Inflammatory macrophage treated with lipopolysaccharide for 1 hour (primary cell): ENCODE measurements around the gene THRSP.
A peak's percentile ranks its signal among the peaks of the same experiment; 100 is the strongest.
"Not testable (repeated sequence)": the region's sequence is repeated elsewhere in the genome, so short reads cannot be mapped to it uniquely, and the experiment has no call there.

Source experiments
- DNase-seq, 2 donors: peaks; one replicate each; pipeline ENCODE4 v3.0.0-alpha.2; 2020 to 2022

THRSP gene

GRCh38 chr11:78039919-78040671, 23.6 kb upstream of the THRSP start:
- DNase-seq = peak; percentile 19 to 23

- no peak for DNase-seq
Observed at GRCh38 chr11:78040691-78041379, 22.8 kb upstream of the THRSP start.

GRCh38 chr11:78041380-78041719, 22.3 kb upstream of the THRSP start:
- not testable (repeated sequence) for DNase-seq

DNA sequence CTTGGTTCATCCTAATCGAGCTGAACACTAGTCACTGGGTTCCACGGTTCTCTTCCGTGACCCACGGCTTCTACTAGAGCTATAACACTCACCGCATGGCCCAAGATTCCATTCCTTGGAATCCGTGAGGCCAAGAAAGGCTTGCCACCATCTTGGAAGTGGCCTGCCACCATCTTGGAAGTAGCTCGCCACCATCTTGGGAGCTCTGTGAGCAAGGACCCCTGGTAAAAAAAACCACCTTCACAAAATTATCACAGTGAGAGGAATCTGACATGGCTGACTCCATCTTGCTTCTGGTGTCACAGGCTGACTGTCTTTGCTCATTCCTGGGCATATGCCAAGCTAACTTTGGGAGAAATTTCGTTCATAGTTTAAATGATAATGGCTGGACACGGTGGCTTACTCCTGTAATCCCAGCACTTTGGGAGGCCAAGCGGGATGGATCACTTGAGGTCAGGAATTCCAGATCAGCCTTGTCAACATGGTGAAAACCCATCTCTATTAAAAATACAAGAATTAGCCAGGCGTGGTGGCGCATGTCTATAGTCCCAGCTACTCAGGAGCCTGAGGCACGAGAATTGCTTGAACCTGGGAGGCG, 21.7 kb upstream of the THRSP start:
- no peak for DNase-seq

DNA sequence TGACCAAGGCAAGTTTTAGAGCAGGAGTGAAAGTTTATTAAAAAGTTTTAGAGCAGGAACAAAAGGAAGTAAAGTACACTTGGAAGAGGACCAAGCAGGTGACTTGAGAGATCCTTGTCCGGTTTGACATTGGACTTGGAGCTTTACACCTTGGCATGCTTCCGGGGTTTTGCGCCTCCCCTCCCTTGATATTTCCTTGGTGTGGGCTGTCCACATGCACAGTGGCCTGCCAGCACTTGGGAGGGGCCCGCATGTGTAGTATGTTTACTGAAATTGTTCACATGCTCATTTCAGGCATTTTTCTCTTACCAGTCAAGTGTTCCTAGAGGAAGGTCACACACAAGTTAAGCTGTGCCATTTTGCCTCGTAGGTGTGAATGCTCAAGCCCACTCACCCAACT, 19.0 kb upstream of the THRSP start:
- DNase-seq = no peak

DNA sequence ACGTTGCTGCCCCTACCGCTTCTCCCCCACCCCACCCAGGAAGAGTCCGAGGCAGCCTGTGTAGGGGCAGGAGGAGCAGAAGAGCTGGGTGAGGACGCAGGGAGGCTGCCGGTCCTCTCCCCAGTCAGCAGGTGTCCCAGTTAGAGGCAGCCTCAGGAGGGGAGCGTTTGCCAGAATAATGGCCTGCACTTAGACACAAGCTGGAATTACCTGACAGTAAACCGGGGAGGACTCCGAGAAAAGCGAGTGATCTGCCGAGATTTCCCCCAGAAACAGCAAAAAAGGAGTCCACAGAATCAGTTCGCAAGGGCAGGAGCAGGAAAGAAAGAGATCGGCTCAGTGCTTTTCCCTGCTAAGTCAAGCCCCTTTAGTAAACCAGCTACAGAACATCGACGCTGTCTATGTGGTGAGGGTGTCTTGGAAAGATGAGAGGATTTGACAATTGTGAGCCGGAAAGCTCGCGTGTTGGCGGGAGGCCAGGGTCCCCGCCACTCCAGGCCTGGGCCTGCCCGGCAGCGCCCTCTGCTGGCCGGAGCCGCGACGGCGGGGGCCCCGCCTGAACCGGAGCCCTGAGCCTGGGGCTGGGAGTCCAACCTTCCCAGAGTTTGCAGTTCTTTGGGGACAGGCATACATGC, 17.7 kb upstream of the THRSP start:
- peak; percentile 31 to 78 for DNase-seq

DNA sequence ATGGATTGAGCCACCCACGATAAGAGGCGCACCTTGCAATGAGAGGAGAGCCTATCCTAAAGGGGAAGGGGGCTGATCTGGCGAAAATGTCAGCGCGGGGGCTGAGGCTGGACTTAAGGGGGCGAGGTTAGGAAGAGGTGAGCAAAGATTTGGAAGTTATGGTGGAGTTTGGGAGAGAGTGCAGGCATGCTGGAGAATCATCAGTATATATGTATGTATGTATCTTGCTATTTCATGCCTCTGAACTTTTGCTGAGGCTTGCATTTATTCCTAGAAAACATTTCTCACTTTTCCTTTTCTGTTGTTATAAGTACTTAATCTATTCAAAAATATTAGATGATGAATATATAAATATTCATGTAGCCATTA, 17.2 kb upstream of the THRSP start:
- no peak for DNase-seq

GRCh38 chr11:78048561-78048960, 15.1 kb upstream of the THRSP start:
- DNase-seq = no peak

GRCh38 chr11:78049348-78049747, 14.3 kb upstream of the THRSP start:
- DNase-seq = no peak

GRCh38 chr11:78050964-78051831, 12.5 kb upstream of the THRSP start:
- no peak for DNase-seq

DNA sequence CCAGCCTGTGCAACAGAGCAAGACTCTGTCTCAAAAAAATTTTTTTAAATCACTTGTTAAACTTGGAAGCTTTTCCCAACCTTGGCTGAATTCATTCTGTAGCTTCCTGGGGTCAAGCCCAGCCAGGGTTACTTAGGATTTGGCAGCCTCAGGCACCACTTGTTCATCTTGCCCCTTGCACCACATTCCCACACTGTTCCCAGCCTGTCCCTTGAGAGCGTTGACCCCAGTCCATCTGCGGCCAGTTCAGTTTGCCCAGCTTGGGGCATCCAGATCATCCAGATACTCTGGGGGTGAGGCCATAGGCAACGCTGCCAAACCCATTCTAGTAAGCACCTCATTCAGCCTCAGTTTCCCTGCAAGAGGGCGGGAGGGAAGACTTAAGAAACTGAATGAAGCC, 8.7 kb upstream of the THRSP start:
- DNase-seq = no peak

GRCh38 chr11:78056093-78056492, 7.6 kb upstream of the THRSP start:
- DNase-seq = no peak

DNA sequence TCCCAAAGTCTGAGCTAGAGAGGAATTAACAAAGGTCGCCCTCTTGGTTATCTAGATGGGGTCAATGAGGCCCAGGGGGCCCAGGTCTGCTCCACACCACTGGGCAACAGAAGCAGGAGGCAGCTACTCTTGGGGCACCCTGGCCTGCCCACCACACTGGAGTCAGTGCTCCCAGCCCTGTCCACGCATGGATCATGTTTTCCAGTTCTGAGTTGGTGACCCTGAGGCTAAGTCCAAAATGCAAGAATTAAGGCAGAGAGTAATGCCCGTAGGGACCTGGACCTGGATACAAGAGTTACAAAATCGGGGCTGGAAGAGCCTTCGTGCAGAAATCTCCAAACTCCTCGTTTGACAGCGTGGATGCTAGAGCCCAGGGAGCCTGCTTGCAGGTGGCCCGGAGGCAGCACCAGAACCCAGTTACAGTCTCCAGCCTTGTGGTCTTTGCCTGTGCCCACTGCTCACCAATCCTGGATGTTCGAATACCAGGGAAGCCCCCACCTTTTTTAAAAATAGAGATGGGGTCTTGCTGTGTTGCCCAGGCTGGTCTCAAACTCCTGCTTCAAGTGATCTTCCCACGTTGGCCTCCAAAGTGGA, 6.1 kb upstream of the THRSP start:
- DNase-seq = no peak

- not testable (repeated sequence) for DNase-seq
Observed at GRCh38 chr11:78059749-78060328, 3.8 kb upstream of the THRSP start.

DNA sequence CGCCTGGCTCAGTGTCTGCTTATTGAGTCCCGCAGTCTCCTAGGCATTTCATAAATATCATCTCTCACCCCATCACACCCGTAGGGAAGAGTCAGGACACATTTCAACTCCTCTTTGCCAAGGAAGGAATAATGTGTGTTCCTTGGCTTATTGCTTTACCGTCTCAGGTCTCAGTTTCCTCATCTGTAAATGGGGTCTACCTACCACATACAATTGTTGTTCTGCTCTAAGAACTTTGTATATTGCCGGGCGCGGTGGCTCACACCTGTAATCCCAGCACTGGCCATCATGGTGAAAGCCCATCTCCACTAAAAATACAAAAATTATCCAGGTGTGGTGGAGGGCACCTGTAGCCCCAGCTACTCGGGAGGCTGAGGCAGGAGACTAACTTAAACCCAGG, 3.1 kb upstream of the THRSP start:
- DNase-seq = no peak

DNA sequence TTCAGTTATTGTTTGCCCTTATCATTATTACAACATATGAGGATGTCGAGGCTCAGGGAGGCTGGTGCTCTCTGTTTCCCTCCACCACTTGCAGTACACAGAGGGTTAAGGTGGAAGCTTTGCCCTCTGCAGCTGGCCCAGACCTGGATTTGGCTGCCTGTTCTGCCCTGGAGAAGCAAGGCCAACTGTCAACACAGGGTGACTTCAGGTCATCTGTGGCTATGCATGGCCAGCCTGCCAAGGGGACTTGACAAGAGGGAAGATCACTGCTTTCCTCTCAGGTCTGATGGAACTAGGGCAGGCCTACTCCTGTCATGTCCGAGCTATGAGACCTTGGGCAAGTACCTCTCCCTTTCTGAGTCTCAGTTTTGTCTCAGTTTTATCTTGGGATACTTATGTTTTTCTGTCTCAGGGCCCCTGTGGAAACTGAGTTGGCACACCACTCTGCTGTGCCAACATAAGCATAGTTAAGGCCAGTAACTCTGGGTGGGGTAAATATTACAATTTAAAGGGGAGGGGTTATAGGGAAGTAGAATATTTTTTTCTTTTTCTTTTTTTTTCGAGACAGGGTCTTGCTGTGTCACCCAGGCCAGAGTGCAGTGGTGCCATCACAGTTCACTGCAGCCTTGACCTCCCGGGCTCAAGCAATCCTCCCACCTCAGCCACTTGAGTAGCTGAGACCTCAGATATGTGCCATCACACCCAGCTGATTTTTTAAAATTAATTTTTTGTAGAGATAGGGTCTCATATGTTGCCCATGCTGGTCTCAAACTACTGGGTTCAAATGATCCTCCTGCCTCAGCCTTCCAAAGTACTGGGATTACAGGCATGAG, 2.4 kb upstream of the THRSP start:
- DNase-seq = no peak

GRCh38 chr11:78061921-78062311, 1.7 kb upstream of the THRSP start:
- no peak for DNase-seq

GRCh38 chr11:78062671-78063070, 990 bp upstream of the THRSP start:
- DNase-seq = no peak

DNA sequence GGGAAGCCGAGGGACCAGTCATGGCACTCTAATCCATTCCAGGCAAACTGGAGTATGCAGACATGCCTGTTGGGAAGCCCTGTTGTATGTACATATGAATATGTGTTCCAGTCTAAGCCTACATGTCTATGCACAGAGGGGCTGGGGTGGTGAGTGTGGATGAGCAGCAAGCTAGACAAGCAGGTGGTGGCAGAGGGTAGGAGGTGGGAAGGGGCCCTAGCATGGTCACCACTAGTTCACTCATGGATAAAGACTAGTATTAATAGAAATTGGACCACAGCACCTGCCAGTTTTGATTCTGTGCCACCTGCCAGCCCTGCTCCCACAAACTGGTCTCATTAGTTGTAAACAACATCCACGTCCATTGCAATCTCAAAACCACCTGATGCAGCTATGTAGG, 1.5 kb downstream of the THRSP start:
- DNase-seq = no peak

- DNase-seq = peak; percentile 29 to 57
Observed at GRCh38 chr11:78066471-78066870, 2.8 kb downstream of the THRSP start.

GRCh38 chr11:78067704-78068103, 4.0 kb downstream of the THRSP start:
- no peak for DNase-seq
